GM10266 (cell line): ENCODE results near the gene ARL3.
A peak's percentile ranks its signal among the peaks of the same experiment; 100 is the strongest.

ENCODE experiments used
- DNase-seq: peaks from one replicate; pipeline ENCODE4 v3.0.0; 2012; ENCODE audit errors: extremely low spot score
- TF ChIP-seq, protein P1 (sequence below): IDR thresholded peaks from 2 replicates; pipeline ENCODE4 v1.5.1; 2012; ENCODE audit warnings: mild to moderate bottlenecking, low read depth; ENCODE audit not compliant: control insufficient read depth, insufficient read depth; ENCODE audit errors: missing control alignments

Gene ARL3

DNA sequence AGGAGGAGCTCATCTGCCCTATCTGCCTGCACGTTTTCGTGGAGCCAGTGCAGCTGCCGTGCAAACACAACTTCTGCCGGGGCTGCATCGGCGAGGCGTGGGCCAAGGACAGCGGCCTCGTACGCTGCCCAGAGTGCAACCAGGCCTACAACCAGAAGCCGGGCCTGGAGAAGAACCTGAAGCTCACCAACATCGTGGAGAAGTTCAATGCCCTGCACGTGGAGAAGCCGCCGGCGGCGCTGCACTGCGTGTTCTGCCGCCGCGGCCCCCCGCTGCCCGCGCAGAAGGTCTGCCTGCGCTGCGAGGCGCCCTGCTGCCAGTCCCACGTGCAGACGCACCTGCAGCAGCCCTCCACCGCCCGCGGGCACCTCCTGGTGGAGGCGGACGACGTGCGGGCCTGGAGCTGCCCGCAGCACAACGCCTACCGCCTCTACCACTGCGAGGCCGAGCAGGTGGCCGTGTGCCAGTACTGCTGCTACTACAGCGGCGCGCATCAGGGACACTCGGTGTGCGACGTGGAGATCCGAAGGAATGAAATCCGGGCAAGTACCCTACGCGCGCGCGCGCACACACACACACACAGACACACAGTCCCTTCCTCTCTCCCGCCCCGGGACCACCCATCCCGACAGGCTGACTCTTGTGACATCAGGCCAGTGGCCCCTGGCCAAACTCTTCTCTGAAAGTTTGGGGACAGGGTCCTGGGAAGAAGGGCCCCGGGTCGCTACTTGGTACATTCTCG is 69.4 kb downstream of the ARL3 start:
- DNase-seq, result no peak
- TF ChIP-seq, protein P1, sequence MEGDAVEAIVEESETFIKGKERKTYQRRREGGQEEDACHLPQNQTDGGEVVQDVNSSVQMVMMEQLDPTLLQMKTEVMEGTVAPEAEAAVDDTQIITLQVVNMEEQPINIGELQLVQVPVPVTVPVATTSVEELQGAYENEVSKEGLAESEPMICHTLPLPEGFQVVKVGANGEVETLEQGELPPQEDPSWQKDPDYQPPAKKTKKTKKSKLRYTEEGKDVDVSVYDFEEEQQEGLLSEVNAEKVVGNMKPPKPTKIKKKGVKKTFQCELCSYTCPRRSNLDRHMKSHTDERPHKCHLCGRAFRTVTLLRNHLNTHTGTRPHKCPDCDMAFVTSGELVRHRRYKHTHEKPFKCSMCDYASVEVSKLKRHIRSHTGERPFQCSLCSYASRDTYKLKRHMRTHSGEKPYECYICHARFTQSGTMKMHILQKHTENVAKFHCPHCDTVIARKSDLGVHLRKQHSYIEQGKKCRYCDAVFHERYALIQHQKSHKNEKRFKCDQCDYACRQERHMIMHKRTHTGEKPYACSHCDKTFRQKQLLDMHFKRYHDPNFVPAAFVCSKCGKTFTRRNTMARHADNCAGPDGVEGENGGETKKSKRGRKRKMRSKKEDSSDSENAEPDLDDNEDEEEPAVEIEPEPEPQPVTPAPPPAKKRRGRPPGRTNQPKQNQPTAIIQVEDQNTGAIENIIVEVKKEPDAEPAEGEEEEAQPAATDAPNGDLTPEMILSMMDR, result peak; percentile 76

DNA sequence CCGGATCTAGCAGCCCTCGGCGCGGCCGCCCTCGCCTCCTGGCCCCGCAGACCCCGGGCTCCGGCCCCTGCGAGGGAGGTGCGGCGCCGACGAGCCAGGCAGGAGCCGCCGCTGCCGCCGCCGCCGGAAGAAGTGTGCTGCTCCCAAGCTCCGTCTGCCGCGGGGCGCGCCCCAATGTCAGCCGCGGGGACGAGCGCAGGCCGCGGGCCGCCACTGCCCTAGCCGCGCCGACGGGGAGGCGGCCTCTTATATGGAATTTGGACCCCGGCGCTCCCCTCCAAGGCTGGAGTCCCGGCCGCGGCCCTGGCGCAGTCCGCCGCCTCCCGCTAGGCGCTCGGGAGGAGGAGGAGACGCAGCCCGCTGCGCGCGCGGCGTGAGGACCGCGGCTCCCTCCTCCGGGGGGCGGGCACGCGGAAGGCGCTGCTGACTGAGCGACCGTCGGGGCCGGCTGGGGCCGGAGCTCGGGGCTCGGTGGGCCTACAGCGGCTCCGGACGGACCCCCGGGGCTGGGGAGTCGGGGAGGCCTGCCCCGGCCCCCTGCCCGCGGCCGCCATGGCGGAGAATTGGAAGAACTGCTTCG is 70.0 kb downstream of the ARL3 start, which contains the start of gene TRIM8:
Gene TRIM8 (plus strand): TSS at position 414 of the 580 bp plus-strand sequence. CDS start 139 bp downstream, at position 553.
- peak; percentile 72 for DNase-seq
- TF ChIP-seq, protein P1, result no peak

DNA sequence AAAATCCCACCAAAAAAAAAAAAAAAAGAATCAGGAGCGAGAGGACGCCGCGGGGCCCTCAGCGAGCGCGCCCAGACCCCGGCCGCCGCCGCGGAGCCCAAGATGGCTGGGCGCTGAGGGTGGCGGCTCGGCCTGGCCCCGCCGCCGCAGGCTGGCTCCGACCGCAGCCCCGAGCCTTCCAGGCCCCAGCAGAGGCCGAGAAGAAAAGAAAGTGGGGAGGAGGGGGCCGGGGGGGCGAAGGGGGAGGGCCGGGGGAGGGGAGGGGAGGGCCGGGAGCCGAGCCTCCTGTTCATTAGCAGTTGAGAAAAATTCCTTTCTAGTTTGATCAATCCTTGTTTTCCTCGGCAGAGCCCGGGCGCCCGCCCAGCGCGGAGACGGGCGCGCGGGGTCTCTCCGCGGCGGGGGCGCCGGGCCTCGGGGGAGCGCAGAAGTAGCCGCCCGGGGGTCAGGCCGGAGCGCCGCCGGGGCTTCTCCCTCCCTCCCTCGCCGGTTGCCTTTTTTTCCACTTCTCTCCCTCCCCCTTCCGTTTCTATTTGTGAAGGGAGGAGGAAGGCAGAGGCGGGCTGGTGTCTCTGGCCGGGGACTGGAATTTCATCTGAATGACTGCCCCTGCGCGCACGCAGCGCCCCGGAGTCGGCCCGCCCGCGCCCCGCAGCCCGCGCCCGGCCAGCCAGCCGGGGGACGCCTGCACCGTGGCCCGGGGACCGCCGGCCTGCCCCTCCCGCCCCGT is 70.7 kb downstream of the ARL3 start:
- TF ChIP-seq, protein P1, result no peak
- no peak for DNase-seq

DNA sequence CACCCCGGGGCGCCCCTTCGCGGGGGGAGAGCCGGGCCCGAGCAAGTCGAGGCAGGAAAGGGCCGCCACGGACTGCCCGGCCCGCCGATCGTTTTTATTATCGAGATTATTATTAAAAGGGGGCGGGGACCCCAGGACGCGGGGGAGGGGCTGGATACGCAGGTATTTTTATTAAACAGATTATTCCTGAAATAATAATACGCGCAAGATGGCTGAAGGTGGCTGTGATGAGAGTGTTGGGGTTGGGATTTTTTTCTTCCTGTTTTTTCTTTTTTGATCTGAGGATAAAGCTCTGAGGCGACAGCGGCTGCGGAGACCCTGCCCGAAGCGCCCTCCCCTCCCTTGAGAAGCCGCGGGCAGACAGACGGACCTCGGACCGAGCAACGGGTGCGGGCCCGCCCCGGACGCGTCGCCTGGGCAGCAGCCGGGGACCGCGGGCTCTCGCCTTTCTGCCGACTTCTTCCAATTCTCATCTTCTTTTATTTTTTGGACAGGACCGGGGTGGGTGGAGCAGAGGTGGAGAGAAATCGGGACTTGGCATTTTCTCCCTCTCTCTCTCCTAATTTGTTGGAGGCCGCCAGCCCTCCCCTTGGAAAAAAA is 71.4 kb downstream of the ARL3 start:
- no peak for DNase-seq
- TF ChIP-seq, protein P1, result no peak

DNA sequence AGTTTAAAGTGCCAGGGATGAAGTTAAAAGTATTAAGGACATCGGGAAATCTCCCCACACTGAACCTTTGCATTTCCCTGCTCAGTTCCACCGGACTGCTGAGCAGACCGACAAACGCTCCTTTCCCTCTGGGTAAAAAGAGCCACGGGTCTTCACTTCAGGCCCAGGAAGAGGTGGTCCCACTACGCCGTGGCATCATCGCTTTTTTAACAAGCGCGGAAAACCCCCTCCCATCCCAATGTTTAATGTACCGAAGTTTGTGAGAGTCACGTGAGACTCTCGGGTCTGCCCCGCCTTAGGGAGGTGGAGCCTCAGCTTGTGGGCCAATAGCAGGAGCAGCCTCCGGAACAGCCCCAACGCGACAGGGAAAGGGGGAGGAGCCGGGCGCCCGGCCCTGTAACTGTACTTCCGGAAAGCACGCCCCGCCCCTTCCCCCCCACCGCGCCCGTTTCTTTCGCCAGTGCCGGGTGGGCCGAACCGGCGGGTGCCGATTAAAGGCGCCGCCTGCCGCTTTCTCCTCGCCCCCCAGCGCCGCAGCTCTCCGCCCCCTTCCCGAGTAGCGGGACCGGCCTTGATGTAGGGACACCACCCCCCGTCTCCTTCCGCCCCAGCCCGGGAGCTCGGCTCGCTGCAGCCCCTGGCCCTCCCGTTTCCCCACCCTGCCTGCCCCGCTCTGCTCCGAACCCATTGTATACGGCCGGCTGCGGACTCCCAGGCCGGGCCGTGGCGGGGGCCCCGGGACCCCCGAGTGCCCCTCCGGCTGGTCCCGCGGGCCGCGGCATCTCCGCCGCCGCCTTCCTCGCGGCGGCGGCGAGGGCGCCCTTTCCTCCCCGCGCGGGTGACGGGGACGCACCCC is 72.1 kb downstream of the ARL3 start:
- TF ChIP-seq, protein P1, result no peak
- peak; percentile 97 for DNase-seq

DNA sequence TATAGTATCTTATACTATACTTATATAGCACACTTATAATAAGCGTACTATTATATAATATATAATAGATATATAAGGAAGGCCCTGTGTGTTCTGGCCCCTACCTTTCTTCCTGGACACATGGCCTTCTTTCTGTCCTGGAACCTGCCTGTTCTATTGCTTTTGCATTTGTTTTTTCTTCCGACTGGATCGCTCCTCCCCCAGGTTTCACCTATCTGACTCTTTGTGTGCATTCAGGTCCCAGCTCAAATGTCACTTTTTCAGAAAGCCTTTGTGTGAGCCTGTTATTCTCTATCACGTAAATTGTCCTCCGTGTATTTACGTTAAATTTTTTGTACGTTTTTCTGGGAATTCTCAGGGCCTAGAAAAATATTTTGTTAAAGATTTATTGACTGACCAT is 72.8 kb downstream of the ARL3 start:
- DNase-seq, result no peak

More for the DNA sequence above, 72.8 kb downstream of the ARL3 start:
- TF ChIP-seq, protein P1, result no peak
